Hippocampal formation (tissue), 2 donors: ENCODE results near the gene TINAG.
"Not testable (repeated sequence)": the region's sequence is repeated elsewhere in the genome, so short reads cannot be mapped to it uniquely, and the experiment has no call there.

ENCODE experiments used
- DNase-seq, 2 donors: peaks; one replicate each; lab custom pipeline; 2025; lab: John Stamatoyannopoulos, UW

Gene TINAG

GRCh38 chr6:54307439-54307910 is 766 bp upstream of the TINAG start:
- no peak for DNase-seq

GRCh38 chr6:54308986-54309315 is 710 bp downstream of the TINAG start:
- DNase-seq, result no peak

GRCh38 chr6:54310377-54311152 is 2.3 kb downstream of the TINAG start:
- no peak for DNase-seq

- no peak for DNase-seq
Measured at GRCh38 chr6:54315656-54316055, 7.4 kb downstream of the TINAG start.

- DNase-seq, result no peak
Measured at GRCh38 chr6:54320871-54321270, 12.6 kb downstream of the TINAG start.

- DNase-seq, result no peak
Measured at GRCh38 chr6:54327631-54328030, 19.4 kb downstream of the TINAG start.

- not testable (repeated sequence) for DNase-seq
Measured at GRCh38 chr6:54331571-54331970, 23.3 kb downstream of the TINAG start.

GRCh38 chr6:54335871-54336270 is 27.6 kb downstream of the TINAG start:
- no peak for DNase-seq

- DNase-seq, result no peak
Measured at GRCh38 chr6:54353975-54354374, 45.7 kb downstream of the TINAG start.

GRCh38 chr6:54354608-54355007 is 46.4 kb downstream of the TINAG start:
- DNase-seq, result no peak

GRCh38 chr6:54357141-54357540 is 48.9 kb downstream of the TINAG start:
- no peak for DNase-seq

GRCh38 chr6:54361188-54361587 is 52.9 kb downstream of the TINAG start:
- DNase-seq, result no peak

GRCh38 chr6:54361734-54362133 is 53.5 kb downstream of the TINAG start:
- no peak for DNase-seq

GRCh38 chr6:54366667-54367327 is 58.6 kb downstream of the TINAG start:
- DNase-seq, result no peak

GRCh38 chr6:54377776-54378175 is 69.5 kb downstream of the TINAG start:
- DNase-seq, result no peak

GRCh38 chr6:54386295-54386694 is 78.1 kb downstream of the TINAG start:
- DNase-seq, result no peak

- DNase-seq, result no peak
Measured at GRCh38 chr6:54390362-54390761, 82.1 kb downstream of the TINAG start.

GRCh38 chr6:54391577-54391976 is 83.3 kb downstream of the TINAG start:
- DNase-seq, result no peak

GRCh38 chr6:54403096-54403495 is 94.9 kb downstream of the TINAG start:
- DNase-seq, result no peak

- no peak for DNase-seq
Measured at GRCh38 chr6:54404791-54405190, 96.5 kb downstream of the TINAG start.

GRCh38 chr6:54411767-54412166 is 103.5 kb downstream of the TINAG start:
- DNase-seq, result no peak

- no peak for DNase-seq
Measured at GRCh38 chr6:54415517-54415916, 107.3 kb downstream of the TINAG start.

GRCh38 chr6:54419885-54420284 is 111.6 kb downstream of the TINAG start:
- no peak for DNase-seq

- no peak for DNase-seq
Measured at GRCh38 chr6:54426995-54427394, 118.8 kb downstream of the TINAG start.
